Right lobe of liver (tissue), 6 donors: ENCODE measurements around the gene MNT. TPM values are rescaled to one million over a fixed set of nuclear protein-coding genes. Genes with fewer than 3 reads are reported as not detected.

Experiments used
- ATAC-seq, 4 donors: fragments of 200-7000 bp; cut with Tn5 transposase; one replicate each; pipeline ENCODE4 v1.9.1; 2020; ENCODE audit warnings: mild to moderate bottlenecking in 4 of 4, moderate library complexity in 4 of 4
- DNase-seq, 3 donors: peaks; one replicate each; pipeline ENCODE4 v3.0.0-alpha.2; 2020
- H3K27ac ChIP-seq, 3 donors: fragments of 200-600 bp; one replicate each; pipeline ENCODE4 v1.8.0; 2022
- H3K27me3 ChIP-seq, 2 donors: fragments of 200-600 bp; one replicate each; pipeline ENCODE4 v1.8.0; 2022
- H3K36me3 ChIP-seq, 4 donors: fragments of 200-600 bp; sonication (generic) in 1 of 4; one replicate each; pipeline versions ENCODE4 v1.5.1 to v1.8.0; 2017 to 2022; ENCODE audit warnings: control low read depth in 1 of 4
- H3K4me1 ChIP-seq, 4 donors: fragments of 200-600 bp; sonication (generic) in 1 of 4; one replicate each; pipeline versions ENCODE4 v1.5.1 to v1.8.0; 2017 to 2022; ENCODE audit warnings: control low read depth in 1 of 4
- H3K4me3 ChIP-seq, 3 donors: fragments of 200-600 bp; one replicate each; pipeline ENCODE4 v1.8.0; 2022
- H3K9me3 ChIP-seq, 4 donors: fragments of 200-600 bp; sonication (generic) in 1 of 4; one replicate each; pipeline versions ENCODE4 v1.5.1 to v1.8.0; 2017 to 2022; ENCODE audit warnings: control low read depth in 1 of 4
- CTCF ChIP-seq, 4 donors: fragments of 200-600 bp in 3 of 4; fragments of 450-650 bp in 1 of 4; IDR thresholded peaks; one replicate each; pipeline versions ENCODE4 v1.5.1 to v1.8.0; 2016 to 2022; ENCODE audit warnings: antibody characterized with exemption in 4 of 4, mild to moderate bottlenecking in 2 of 4
- POLR2A ChIP-seq: fragments of 450-650 bp; IDR thresholded peaks from one replicate; pipeline ENCODE4 v1.6.1; 2017; ENCODE audit warnings: antibody characterized with exemption, mild to moderate bottlenecking
- WGBS: methylation state at CpG from one replicate; pipeline ENCODE4 v1.1.6; 2018; ENCODE audit warnings: low coverage, low lambda C conversion rate; ENCODE audit not compliant: insufficient coverage; ENCODE audit errors: missing lambda C conversion rate; 5-methylcytosine and 5-hydroxymethylcytosine counted together
- intact Hi-C, 2 donors: fragments of 100-400 bp; cut with DNase I; formaldehyde crosslinking; loops; one replicate each; pipeline versions ENCODE4 v1.11.2 to v1.14.1; 2022
- total RNA-seq, 6 experiments: library from RNA; depleted of rRNA in 2 of 6; stranded (reverse); fragments of >200 nt in 2 of 6; fragmentation: NEBNext Ultra II Directional in 3 of 6; extraction: Animal tissue kit (Norgen Biotek cat#: 25700) in 3 of 6; gene quantifications; one replicate each; pipeline versions ENCODE4 v1.1.0 to v1.2.4, GENCODE V29; 2016 to 2023
- donor health status: DM: no; HTN: yes; CAD: no.
- donor health status: DM: no; HTN: no; CAD: no.
- donor health status: DM: no; HTN: no; CAD: no.
- donor health status: DM: no; HTN: yes; CAD: no.
- donor health status: DM: no; HTN: yes; CAD: no.

MNT gene
- total RNA-seq, 6 experiments from 2014 or later = 3.3 to 12.6 (median 7.0) TPM

GRCh38 chr17:2392252-2393173 lies 8.3 kb downstream of the MNT start:
- TF ChIP-seq POLR2A = peak; percentile 67
- TF ChIP-seq CTCF (IDR thresholded peaks at IDR 0.05) = no peak
- intact Hi-C loops = no loop called here
- peaks cover 0 to 26% (median 12%) of the 10 kb centered on the region in 4 donors for H3K4me1 ChIP-seq
- WGBS = 1% methylated on average over 21 of the region's 83 CpGs
- DNase-seq (peak; percentile 97 to 98 (median 97)), ATAC-seq (peak; percentile 70 to 76 (median 72))
- no peaks in the 10 kb centered on the region for H3K9me3 ChIP-seq
- H3K4me3 ChIP-seq = peak overlapping the region; percentile 72 to 87 (median 78)
- H3K36me3 ChIP-seq = peaks cover 0 to under 1% (median 0%) of the 10 kb centered on the region in 4 donors
- H3K27me3 ChIP-seq = no peaks in the 10 kb centered on the region
- H3K27ac ChIP-seq = peak overlapping the region; percentile 90 to 99 (median 98)

GRCh38 chr17:2391597-2392251 lies 9.1 kb downstream of the MNT start:
- DNase-seq = peak in 1 of 3 donors; percentile 61
- Histone ChIP-seq H3K27me3 (no peaks in the 10 kb centered on the region), H3K36me3 (peaks cover 0 to 8% (median 3%) of the 10 kb centered on the region in 4 donors), H3K4me1 (peaks cover 0 to 23% (median 11%) of the 10 kb centered on the region in 4 donors), H3K27ac (peak overlapping the region; percentile 41 to 98 (median 80)), H3K9me3 (no peaks in the 10 kb centered on the region), H3K4me3 (peak overlapping the region in 2 of 3 donors; percentile 39 to 78)
- TF ChIP-seq POLR2A (no peak), CTCF (IDR thresholded peaks at IDR 0.05) (no peak)
- ATAC-seq = no peak
- intact Hi-C loops = no loop called here
- WGBS = 61% methylated on average over 17 of the region's 18 CpGs

GRCh38 chr17:2390199-2390836 lies 10.5 kb downstream of the MNT start:
- TF ChIP-seq CTCF (IDR thresholded peaks at IDR 0.05) (no peak), POLR2A (no peak)
- H3K36me3 ChIP-seq = peaks cover 0 to 13% (median 3%) of the 10 kb centered on the region in 4 donors
- H3K27me3 ChIP-seq = no peaks in the 10 kb centered on the region
- no peak overlapping the region for H3K4me3 ChIP-seq
- no peak overlapping the region for H3K27ac ChIP-seq
- no peak for DNase-seq
- peaks cover 0 to 18% (median 5%) of the 10 kb centered on the region in 4 donors for H3K4me1 ChIP-seq
- intact Hi-C loops = no loop called here
- H3K9me3 ChIP-seq = no peaks in the 10 kb centered on the region
- ATAC-seq = no peak
- 71% methylated on average over 5 of the region's 12 CpGs for WGBS

GRCh38 chr17:2388683-2389055 lies 12.2 kb downstream of the MNT start:
- DNase-seq (no peak), ATAC-seq (no peak)
- Histone ChIP-seq H3K27me3 (no peaks in the 10 kb centered on the region), H3K4me1 (peaks cover 0 to 16% (median 7%) of the 10 kb centered on the region in 4 donors), H3K36me3 (peaks cover 0 to 13% (median 3%) of the 10 kb centered on the region in 4 donors), H3K4me3 (no peak overlapping the region), H3K9me3 (no peaks in the 10 kb centered on the region), H3K27ac (no peak overlapping the region)
- TF ChIP-seq POLR2A (no peak), CTCF (IDR thresholded peaks at IDR 0.05) (no peak)
- WGBS = 92% methylated on average over 13 of the region's 15 CpGs
- intact Hi-C loops = no loop called here
